CD14-positive monocyte (primary cell): ENCODE data around the gene TRPM2. TPM values are rescaled to one million over a fixed set of nuclear protein-coding genes. Genes with fewer than 3 reads are reported as not detected.

Experiments used
- DNase-seq, 3 donors: peaks; one replicate each; pipeline ENCODE4 v3.0.0-alpha.2; 2011 to 2022
- H2AFZ ChIP-seq: 2 replicates; pipeline ENCODE4 v1.6.0; 2012; ENCODE audit warnings: mild to moderate bottlenecking, low read depth, low read length, inconsistent platforms; ENCODE audit not compliant: insufficient read depth, poor library complexity, severe bottlenecking
- H3K27ac ChIP-seq, 2 donors: 1 replicate in 1 of 2; 2 replicates in 1 of 2; pipeline ENCODE4 v1.5.1; 2012 to 2013; ENCODE audit warnings: low read length in 2 of 2, control low read depth in 1 of 2, inconsistent platforms in 1 of 2, low read depth in 1 of 2, mild to moderate bottlenecking in 1 of 2
- H3K27me3 ChIP-seq, 2 donors: one replicate each; pipeline versions ENCODE4 v1.6.0 to v1.6.1; 2011 to 2013; ENCODE audit warnings: low read length in 2 of 2; ENCODE audit not compliant: control insufficient read depth in 2 of 2, insufficient read depth in 2 of 2
- H3K36me3 ChIP-seq, 2 donors: replicated peaks in 1 of 2; 1 replicate in 1 of 2; 2 replicates in 1 of 2; pipeline versions ENCODE4 v1.5.1 to v1.6.1; 2012 to 2013; ENCODE audit warnings: low read length in 2 of 2, control low read depth in 1 of 2, inconsistent platforms in 1 of 2, mild to moderate bottlenecking in 1 of 2; ENCODE audit not compliant: insufficient read depth in 2 of 2, control insufficient read depth in 1 of 2
- H3K4me1 ChIP-seq, 2 donors: 1 replicate in 1 of 2; 2 replicates in 1 of 2; pipeline versions ENCODE4 v1.5.1 to v1.6.1; 2012 to 2013; ENCODE audit warnings: low read length in 2 of 2, control low read depth in 1 of 2, inconsistent platforms in 1 of 2, mild to moderate bottlenecking in 1 of 2, moderate library complexity in 1 of 2; ENCODE audit not compliant: insufficient read depth in 2 of 2, control insufficient read depth in 1 of 2
- H3K4me2 ChIP-seq: replicated peaks from 2 replicates; pipeline ENCODE3; 2012; ENCODE audit warnings: low read length, moderate library complexity, mild to moderate bottlenecking; ENCODE audit not compliant: poor library complexity, severe bottlenecking; ENCODE audit errors: extremely low read depth
- H3K4me3 ChIP-seq, 3 experiments: fragments of 200-600 bp in 1 of 3; sonication (generic) in 1 of 3; replicated peaks in 1 of 3; 1 replicate in 2 of 3; 2 replicates in 1 of 3; pipeline ENCODE4 v1.5.1; 2011 to 2013; ENCODE audit warnings: low read length in 3 of 3, mild to moderate bottlenecking in 3 of 3, control low read depth in 2 of 3, low read depth in 2 of 3, inconsistent platforms in 1 of 3, moderate library complexity in 1 of 3
- H3K79me2 ChIP-seq: 2 replicates; pipeline ENCODE4 v1.6.0; 2012; ENCODE audit warnings: mild to moderate bottlenecking, control low read depth, inconsistent platforms, low read length, moderate library complexity; ENCODE audit not compliant: insufficient read depth
- H3K9ac ChIP-seq: 2 replicates; pipeline ENCODE4 v1.6.0; 2017; ENCODE audit warnings: low read length, mild to moderate bottlenecking; ENCODE audit not compliant: insufficient read depth, poor library complexity, severe bottlenecking
- H3K9me3 ChIP-seq, 2 donors: replicated peaks in 1 of 2; 1 replicate in 1 of 2; 2 replicates in 1 of 2; pipeline versions ENCODE4 v1.5.1 to v1.6.1; 2012 to 2013; ENCODE audit warnings: low read length in 2 of 2, control low read depth in 1 of 2; ENCODE audit not compliant: control insufficient read depth in 1 of 2, insufficient read depth in 1 of 2
- H4K20me1 ChIP-seq: 2 replicates; pipeline ENCODE4 v1.6.0; 2012; ENCODE audit warnings: mild to moderate bottlenecking, low read length, control low read depth, moderate library complexity; ENCODE audit not compliant: insufficient read depth
- H3K27ac Mint-ChIP-seq, 7 donors: one replicate each; pipeline ENCODE4 v1.8.0; 2020; ENCODE audit warnings: mild to moderate bottlenecking in 7 of 7, mixed read lengths in 7 of 7, moderate library complexity in 6 of 7, inconsistent platforms in 2 of 7
- H3K27me3 Mint-ChIP-seq, 3 donors: one replicate each; pipeline ENCODE4 v1.8.0; 2021 to 2022; ENCODE audit warnings: low read depth in 3 of 3, mild to moderate bottlenecking in 3 of 3, mixed read lengths in 3 of 3, moderate library complexity in 3 of 3, inconsistent platforms in 1 of 3
- H3K36me3 Mint-ChIP-seq, 2 donors: one replicate each; pipeline ENCODE4 v1.8.0; 2020; ENCODE audit warnings: mixed read lengths in 2 of 2, inconsistent platforms in 1 of 2, mild to moderate bottlenecking in 1 of 2
- H3K4me1 Mint-ChIP-seq: one replicate; pipeline ENCODE4 v1.8.0; 2020; ENCODE audit warnings: mild to moderate bottlenecking, mixed read lengths
- H3K4me3 Mint-ChIP-seq, 2 donors: one replicate each; pipeline ENCODE4 v1.8.0; 2020; ENCODE audit warnings: mild to moderate bottlenecking in 2 of 2, mixed read lengths in 2 of 2, moderate library complexity in 1 of 2
- H3K9me3 Mint-ChIP-seq, 7 donors: one replicate each; pipeline ENCODE4 v1.8.0; 2020 to 2022; ENCODE audit warnings: mixed read lengths in 7 of 7, mild to moderate bottlenecking in 6 of 7, moderate library complexity in 6 of 7, inconsistent platforms in 2 of 7
- CTCF ChIP-seq: fragments of 200-600 bp; IDR thresholded peaks from one replicate; pipeline ENCODE4 v1.8.0; 2022; ENCODE audit warnings: antibody characterized with exemption, mild to moderate bottlenecking
- WGBS: methylation state at CpG from one replicate; pipeline ENCODE4 v1.1.5; 2013; ENCODE audit warnings: missing lambda C conversion rate; ENCODE audit not compliant: insufficient coverage; 5-methylcytosine and 5-hydroxymethylcytosine counted together
- intact Hi-C, 2 donors: fragments of 100-400 bp; cut with micrococcal nuclease; formaldehyde crosslinking; loops; one replicate each; pipeline versions ENCODE4 v1.15.0 to v1.15.1; 2023
- polyA plus RNA-seq, 3 donors: library from polyadenylated mRNA; depleted of rRNA in 1 of 3; unstranded in 2 of 3; stranded (reverse) in 1 of 3; fragments of 300-500 nt in 2 of 3; fragments of >200 nt in 1 of 3; fragmentation: Illumina TruSeq in 2 of 3; gene quantifications; 1 replicate in 2 of 3; 2 replicates in 1 of 3; pipeline ENCODE4 v1.2.3, GENCODE V29; 2012 to 2021

TRPM2 gene
- polyA plus RNA-seq, 3 donors = 7.6 to 21.6 (median 12.2) TPM

- H3K9me3 ChIP-seq = no peaks in the 10 kb centered on the region
- TF ChIP-seq CTCF = no peak
- peaks cover 4 to 37% of the 10 kb centered on the region in 2 donors for H3K27me3 ChIP-seq
- Mint-ChIP-seq H3K27me3 (peaks cover 38 to 60% (median 42%) of the 10 kb centered on the region in 3 donors), H3K4me3 (peak overlapping the region; percentile 16 to 75), H3K36me3 (peaks cover 0 to 2% of the 10 kb centered on the region in 2 donors), H3K9me3 (peaks cover 0 to 3% (median 0%) of the 10 kb centered on the region in 7 donors), H3K4me1 (peaks cover 47% of the 10 kb centered on the region), H3K27ac (no peak overlapping the region)
- no peak overlapping the region for H3K9ac ChIP-seq
- H3K36me3 ChIP-seq = no peaks in the 10 kb centered on the region
- no peak for DNase-seq
- peak overlapping the region in 1 of 3 experiments; percentile 49 for H3K4me3 ChIP-seq
- H4K20me1 ChIP-seq = no peaks in the 10 kb centered on the region
- H3K4me2 ChIP-seq = peak overlapping the region; percentile 83
- H3K4me1 ChIP-seq = peaks cover 46 to 50% of the 10 kb centered on the region in 2 donors
- no peak overlapping the region for H3K27ac ChIP-seq
- H2AFZ ChIP-seq = no peak overlapping the region
- WGBS = 89% methylated on average over 12 of the region's 12 CpGs
- peaks cover 14% of the 10 kb centered on the region for H3K79me2 ChIP-seq
- intact Hi-C loops = no loop called here
These were observed 4.0 kb upstream of the TRPM2 start for GRCh38 chr21:44349416-44349846.

GRCh38 chr21:44349847-44350772, 3.3 kb upstream of the TRPM2 start:
- Histone ChIP-seq H3K4me2 (peak overlapping the region; percentile 83), H3K27ac (no peak overlapping the region), H3K9ac (no peak overlapping the region), H3K27me3 (peaks cover 4 to 31% of the 10 kb centered on the region in 2 donors), H4K20me1 (no peaks in the 10 kb centered on the region), H3K79me2 (peaks cover 21% of the 10 kb centered on the region), H3K36me3 (no peaks in the 10 kb centered on the region), H2AFZ (peak overlapping the region; percentile 70), H3K4me3 (peak overlapping the region in 1 of 3 experiments; percentile 77), H3K4me1 (peaks cover 53 to 57% of the 10 kb centered on the region in 2 donors), H3K9me3 (no peaks in the 10 kb centered on the region)
- intact Hi-C loops = loop anchor here in 1 of 2 donors (5.0 kb wide), 1 partner anchor 1202 kb away; no protein-coding TSS in a partner anchor
- Mint-ChIP-seq H3K27ac (no peak overlapping the region), H3K36me3 (peaks cover 4 to 6% of the 10 kb centered on the region in 2 donors), H3K4me1 (peaks cover 47% of the 10 kb centered on the region), H3K9me3 (peaks cover 0 to 6% (median 0%) of the 10 kb centered on the region in 7 donors), H3K27me3 (peaks cover 35 to 55% (median 41%) of the 10 kb centered on the region in 3 donors), H3K4me3 (peak overlapping the region; percentile 59 to 75)
- peak in 1 of 3 donors; percentile 52 for DNase-seq
- 8% methylated on average over 104 of the region's 113 CpGs for WGBS
- TF ChIP-seq CTCF = no peak
